OCI-LY3 (cell line): ENCODE measurements around the gene ZNF438.

Experiments used
- H2AFZ ChIP-seq: fragments of 200-600, 300-600 bp; shearing (Covaris generic); 2 replicates; pipeline ENCODE4 v1.6.0; 2014; ENCODE audit warnings: antibody characterized with exemption, low read depth, low read length
- H3K27ac ChIP-seq: fragments of 200-600, 300-600 bp; sonication (generic); 2 replicates; pipeline ENCODE4 v1.5.1; 2014; ENCODE audit warnings: mild to moderate bottlenecking, low read length, moderate library complexity, mixed read lengths
- H3K27me3 ChIP-seq: fragments of 200-600, 300-600 bp; sonication (generic); 2 replicates; pipeline ENCODE4 v1.6.1; 2014; ENCODE audit warnings: low read depth, low read length, mixed read lengths
- H3K36me3 ChIP-seq: fragments of 200-600, 300-600 bp; sonication (generic); replicated peaks from 2 replicates; pipeline ENCODE3; 2014; ENCODE audit warnings: low read depth, low read length, mixed read lengths
- H3K4me1 ChIP-seq: fragments of 300-600, 200-600 bp; sonication (generic); 2 replicates; pipeline ENCODE4 v1.6.1; 2014; ENCODE audit warnings: low read length, mixed read lengths
- H3K4me2 ChIP-seq: fragments of 200-600, 300-600 bp; sonication (generic); 2 replicates; pipeline ENCODE4 v1.6.1; 2014; ENCODE audit warnings: low read length, mixed read lengths
- H3K4me3 ChIP-seq: fragments of 300-600, 200-600 bp; sonication (generic); 2 replicates; pipeline ENCODE4 v1.5.1; 2014; ENCODE audit warnings: antibody characterized with exemption, mild to moderate bottlenecking, low read length, moderate library complexity
- H3K79me2 ChIP-seq: fragments of 300-600, 200-600 bp; shearing (Covaris generic); 2 replicates; pipeline ENCODE4 v1.6.1; 2014; ENCODE audit warnings: mild to moderate bottlenecking, low read length, mixed read lengths
- H3K9ac ChIP-seq: fragments of 300-600, 200-600 bp; shearing (Covaris generic); 2 replicates; pipeline ENCODE4 v1.6.0; 2014; ENCODE audit warnings: mild to moderate bottlenecking, low read length, moderate library complexity
- H3K9me3 ChIP-seq: fragments of 200-600, 300-600 bp; shearing (Covaris generic); 2 replicates; pipeline ENCODE4 v1.6.1; 2014; ENCODE audit warnings: low read length, mixed read lengths; ENCODE audit not compliant: insufficient read depth
- H4K20me1 ChIP-seq: fragments of 200-600, 300-600 bp; sonication (generic); 2 replicates; pipeline ENCODE4 v1.6.1; 2016; ENCODE audit warnings: low read length, mixed read lengths; ENCODE audit not compliant: insufficient read depth
- EZH2phosphoT487 ChIP-seq: fragments of 200-600 bp; shearing (Covaris generic); IDR thresholded peaks from 2 replicates; pipeline ENCODE4 v1.6.1; 2018; ENCODE audit warnings: antibody characterized with exemption, mixed run types, low read depth
- TF ChIP-seq, protein P1 (sequence below): fragments of 200-600, 300-600 bp; sonication (generic); IDR thresholded peaks from 2 replicates; pipeline ENCODE4 v1.5.1; 2014; ENCODE audit warnings: antibody characterized with exemption, low read length, low read depth

Gene ZNF438

DNA sequence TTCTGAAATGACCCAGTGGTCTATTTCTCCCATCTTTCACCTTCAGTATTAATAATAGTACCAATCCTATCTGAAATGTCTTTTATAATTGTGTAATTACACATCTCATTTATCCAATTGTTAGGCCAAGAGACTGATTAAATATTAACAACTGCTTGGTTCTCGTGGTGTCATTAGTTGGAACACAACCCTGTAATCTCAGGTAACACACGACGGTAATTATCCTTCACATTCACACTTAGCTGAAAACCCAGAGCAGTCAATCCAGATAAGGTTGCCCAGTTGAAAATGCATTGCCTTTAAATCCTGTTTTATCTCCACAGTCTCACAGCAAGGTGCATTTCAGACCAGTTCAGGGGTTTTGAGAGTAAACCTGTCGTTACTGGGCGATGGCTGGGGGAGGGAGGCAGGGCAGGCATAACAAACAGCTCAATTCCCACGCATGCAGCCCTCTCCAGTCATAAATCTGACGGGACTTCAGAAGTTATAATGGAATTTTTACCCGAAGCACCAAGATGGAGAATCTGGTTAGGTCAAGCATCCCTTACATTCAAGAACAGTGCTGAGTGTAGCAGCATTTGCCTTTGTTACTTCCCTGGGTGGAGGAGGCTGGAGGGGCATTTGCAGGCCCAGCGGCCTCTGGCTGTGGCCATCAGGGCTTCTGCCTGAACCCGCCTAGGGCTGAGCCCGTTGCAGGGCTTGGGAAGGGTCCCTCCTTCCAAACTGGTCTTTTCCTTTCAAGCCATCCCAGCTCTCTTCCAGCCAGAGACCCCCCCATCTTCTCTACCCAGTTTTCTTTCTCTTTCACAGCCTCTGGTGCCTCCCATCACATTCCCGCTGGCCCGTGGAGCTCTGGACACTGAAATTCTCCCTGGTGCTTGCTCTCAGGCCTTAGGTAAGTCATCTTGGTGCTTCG is 201.1 kb downstream of the ZNF438 start:
- TF ChIP-seq, protein P1, sequence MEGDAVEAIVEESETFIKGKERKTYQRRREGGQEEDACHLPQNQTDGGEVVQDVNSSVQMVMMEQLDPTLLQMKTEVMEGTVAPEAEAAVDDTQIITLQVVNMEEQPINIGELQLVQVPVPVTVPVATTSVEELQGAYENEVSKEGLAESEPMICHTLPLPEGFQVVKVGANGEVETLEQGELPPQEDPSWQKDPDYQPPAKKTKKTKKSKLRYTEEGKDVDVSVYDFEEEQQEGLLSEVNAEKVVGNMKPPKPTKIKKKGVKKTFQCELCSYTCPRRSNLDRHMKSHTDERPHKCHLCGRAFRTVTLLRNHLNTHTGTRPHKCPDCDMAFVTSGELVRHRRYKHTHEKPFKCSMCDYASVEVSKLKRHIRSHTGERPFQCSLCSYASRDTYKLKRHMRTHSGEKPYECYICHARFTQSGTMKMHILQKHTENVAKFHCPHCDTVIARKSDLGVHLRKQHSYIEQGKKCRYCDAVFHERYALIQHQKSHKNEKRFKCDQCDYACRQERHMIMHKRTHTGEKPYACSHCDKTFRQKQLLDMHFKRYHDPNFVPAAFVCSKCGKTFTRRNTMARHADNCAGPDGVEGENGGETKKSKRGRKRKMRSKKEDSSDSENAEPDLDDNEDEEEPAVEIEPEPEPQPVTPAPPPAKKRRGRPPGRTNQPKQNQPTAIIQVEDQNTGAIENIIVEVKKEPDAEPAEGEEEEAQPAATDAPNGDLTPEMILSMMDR = no peak
- no peak for TF ChIP-seq EZH2phosphoT487
- no peak overlapping the region for H3K27ac ChIP-seq
- H3K4me1 ChIP-seq = no peaks in the 10 kb centered on the region
- H2AFZ ChIP-seq = no peak overlapping the region
- H3K9ac ChIP-seq = no peak overlapping the region
- no peak overlapping the region for H3K4me2 ChIP-seq
- H4K20me1 ChIP-seq = no peaks in the 10 kb centered on the region
- H3K79me2 ChIP-seq = no peaks in the 10 kb centered on the region
- no peak overlapping the region for H3K4me3 ChIP-seq
- no peaks in the 10 kb centered on the region for H3K27me3 ChIP-seq
- H3K9me3 ChIP-seq = no peaks in the 10 kb centered on the region
- no peaks in the 10 kb centered on the region for H3K36me3 ChIP-seq

DNA sequence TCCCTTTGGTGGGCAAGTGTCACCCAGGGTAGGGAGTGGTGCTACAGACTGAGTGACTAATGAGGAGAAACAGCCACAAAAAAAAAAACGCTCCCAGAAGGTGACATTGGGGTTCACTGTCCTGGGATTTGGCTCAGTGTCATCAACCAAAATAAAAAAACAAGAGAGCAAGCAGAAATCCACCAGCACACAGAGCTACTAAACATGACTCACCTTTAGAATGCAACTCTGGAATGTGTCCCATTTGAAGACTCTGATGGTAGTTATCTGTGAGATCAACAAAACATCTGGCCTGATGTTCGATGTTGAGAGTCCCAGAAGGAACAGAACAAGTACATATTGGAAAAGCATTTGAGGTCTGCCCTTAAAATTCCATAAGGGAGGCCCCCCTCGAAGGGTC is 201.8 kb downstream of the ZNF438 start:
- Histone ChIP-seq H3K4me2 (no peak overlapping the region), H3K9me3 (no peaks in the 10 kb centered on the region), H3K27me3 (no peaks in the 10 kb centered on the region), H3K79me2 (no peaks in the 10 kb centered on the region), H3K4me1 (no peaks in the 10 kb centered on the region), H3K4me3 (no peak overlapping the region), H3K9ac (no peak overlapping the region), H3K27ac (no peak overlapping the region), H3K36me3 (no peaks in the 10 kb centered on the region), H2AFZ (no peak overlapping the region), H4K20me1 (no peaks in the 10 kb centered on the region)
- TF ChIP-seq, protein P1 = no peak
- TF ChIP-seq EZH2phosphoT487 = no peak

DNA sequence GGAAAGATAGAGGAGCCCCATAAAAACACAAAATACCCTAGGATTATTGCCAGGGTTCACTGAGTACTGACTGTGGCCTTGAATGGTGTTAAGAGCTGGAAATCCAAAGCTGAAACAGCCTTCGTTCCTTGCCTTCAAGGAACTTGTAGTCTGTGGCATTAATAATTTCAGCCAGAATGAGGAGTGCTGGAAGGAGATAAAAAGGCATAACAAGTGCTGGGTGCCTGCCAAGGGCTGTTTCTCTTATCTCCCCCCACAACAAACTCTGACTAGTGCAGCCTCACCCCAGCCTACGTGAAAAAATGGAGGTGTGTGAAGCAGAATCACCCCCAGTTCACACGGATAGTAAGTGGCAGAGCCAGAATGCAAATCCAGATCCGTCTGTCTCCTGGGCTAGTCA is 203.0 kb downstream of the ZNF438 start:
- Histone ChIP-seq H3K79me2 (no peaks in the 10 kb centered on the region), H3K4me2 (no peak overlapping the region), H3K9me3 (no peaks in the 10 kb centered on the region), H3K9ac (no peak overlapping the region), H3K4me3 (no peak overlapping the region), H4K20me1 (no peaks in the 10 kb centered on the region), H3K27ac (no peak overlapping the region), H3K36me3 (no peaks in the 10 kb centered on the region), H3K27me3 (no peaks in the 10 kb centered on the region), H2AFZ (no peak overlapping the region), H3K4me1 (no peaks in the 10 kb centered on the region)
- TF ChIP-seq EZH2phosphoT487 = no peak
- TF ChIP-seq, protein P1 = no peak

DNA sequence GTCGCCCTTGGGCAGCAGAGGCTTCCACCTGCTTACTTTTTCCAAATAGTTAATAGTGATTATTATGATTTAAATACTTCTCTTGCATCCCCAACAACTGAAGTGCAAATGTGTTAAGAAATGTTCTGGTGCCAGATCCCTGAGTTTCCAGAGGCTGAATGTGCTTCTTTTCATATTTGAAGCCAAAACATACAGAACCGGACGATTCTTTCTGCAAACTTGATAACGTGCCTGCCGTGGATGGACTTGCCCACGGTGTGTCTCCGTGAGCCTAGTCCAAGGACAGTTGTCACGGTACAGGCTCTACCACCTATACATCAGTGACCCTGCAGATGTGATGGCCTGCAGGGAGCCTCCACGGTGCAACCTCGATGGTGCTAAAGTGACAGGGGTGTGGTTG is 203.5 kb downstream of the ZNF438 start:
- Histone ChIP-seq H3K9me3 (no peaks in the 10 kb centered on the region), H3K4me2 (no peak overlapping the region), H3K27me3 (no peaks in the 10 kb centered on the region), H3K79me2 (no peaks in the 10 kb centered on the region), H3K4me1 (no peaks in the 10 kb centered on the region), H3K4me3 (no peak overlapping the region), H3K27ac (no peak overlapping the region), H4K20me1 (no peaks in the 10 kb centered on the region), H3K9ac (no peak overlapping the region), H2AFZ (no peak overlapping the region), H3K36me3 (no peaks in the 10 kb centered on the region)
- no peak for TF ChIP-seq EZH2phosphoT487
- TF ChIP-seq, protein P1 = no peak
